ENCODE data around the gene CD19. TPM values are rescaled to one million over a fixed set of nuclear protein-coding genes. Genes with fewer than 3 reads are reported as not detected.
A peak's percentile ranks its signal among the peaks of the same experiment; 100 is the strongest.

The CD19 gene
- total RNA-seq, 2 experiments from 2014 or later = 131 to 139 TPM

- H3K36me3 ChIP-seq (ENCODE audit: insufficient read depth, low read length) = peaks cover 4% of the 10 kb centered on the region
- no peak overlapping the region for H3K27ac ChIP-seq (ENCODE audit: low read depth, low read length, poor library complexity, severe bottlenecking)
- ChIA-PET CTCF (ENCODE audit: unreplicated experiment) (interaction anchor here (0.6 to 1.7 kb wide), 2 partner anchors 8 to 10 kb away, joined by 3 to 4 read pairs; partner anchors contain the start of gene LAT), POLR2A (no interaction called here)
- TF ChIP-seq CTCF (conservative IDR thresholded peaks at IDR 0.05; ENCODE audit: low read length) = no peak
- no peak for TF ChIP-seq EZH2phosphoT487 (IDR thresholded peaks at IDR 0.05; ENCODE audit: borderline replicate concordance, low read depth, low read length)
- H3K4me3 ChIP-seq (ENCODE audit: low read depth, low read length, poor library complexity, severe bottlenecking) = peak overlapping the region; percentile 88
- H3K9me2 ChIP-seq (ENCODE audit: insufficient read depth, low read length) = no peaks in the 10 kb centered on the region
- H2AFZ ChIP-seq (ENCODE audit: low read length) = peak overlapping the region; percentile 90; the same call in 1 of the 2 replicates
- peaks cover 15% of the 10 kb centered on the region for H3K4me1 ChIP-seq (ENCODE audit: insufficient read depth, low read length, poor library complexity, severe bottlenecking)
- no peaks in the 10 kb centered on the region for H4K20me1 ChIP-seq (ENCODE audit: insufficient read depth, low read length)
- intact Hi-C loops (cut with micrococcal nuclease; ENCODE audit: unreplicated experiment) = no loop called here
- peaks cover 4% of the 10 kb centered on the region; the same call in 1 of the 2 replicates for H3K79me2 ChIP-seq (ENCODE audit: insufficient read depth, low read depth, low read length)
- BruUV-seq (replicated peaks) = no TSS peak
- H3K9me3 ChIP-seq (ENCODE audit: low read length) = no peaks in the 10 kb centered on the region
- no peak for DNase-seq (ENCODE audit: low spot score)
- H3K4me2 ChIP-seq (ENCODE audit: low read length) = peak overlapping the region; percentile 98
Measured at GRCh38 chr16:28975158-28975599, 43.4 kb downstream of the CD19 start.

- Histone ChIP-seq H3K79me2 (ENCODE audit: insufficient read depth, low read depth, low read length) (peaks cover 4% of the 10 kb centered on the region; the same call in 1 of the 2 replicates), H2AFZ (ENCODE audit: low read length) (no peak overlapping the region), H3K36me3 (ENCODE audit: insufficient read depth, low read length) (peaks cover 27% of the 10 kb centered on the region), H3K4me2 (ENCODE audit: low read length) (no peak overlapping the region), H3K4me1 (ENCODE audit: insufficient read depth, low read length, poor library complexity, severe bottlenecking) (peaks cover 15% of the 10 kb centered on the region), H3K9me3 (ENCODE audit: low read length) (peaks cover 10% of the 10 kb centered on the region), H3K27ac (ENCODE audit: low read depth, low read length, poor library complexity, severe bottlenecking) (no peak overlapping the region), H4K20me1 (ENCODE audit: insufficient read depth, low read length) (no peaks in the 10 kb centered on the region), H3K9me2 (ENCODE audit: insufficient read depth, low read length) (no peaks in the 10 kb centered on the region), H3K4me3 (ENCODE audit: low read depth, low read length, poor library complexity, severe bottlenecking) (no peak overlapping the region)
- peak; percentile 46 for DNase-seq (ENCODE audit: low spot score)
- POLR2A ChIA-PET = no interaction called here
- BruUV-seq (replicated peaks) = no TSS peak
- peak; percentile 85 for TF ChIP-seq CTCF (conservative IDR thresholded peaks at IDR 0.05; ENCODE audit: low read length)
- no peak for TF ChIP-seq EZH2phosphoT487 (IDR thresholded peaks at IDR 0.05; ENCODE audit: borderline replicate concordance, low read depth, low read length)
- intact Hi-C loops (cut with micrococcal nuclease; ENCODE audit: unreplicated experiment) = no loop called here
- CTCF ChIA-PET (ENCODE audit: unreplicated experiment) = no interaction called here
Measured at GRCh38 chr16:28977703-28978662, 46.2 kb downstream of the CD19 start.
